SIG-M5 (cell line): ENCODE measurements around the gene SLPI.

Experiments used
- DNase-seq: peaks from one replicate; lab custom pipeline; 2025; lab: John Stamatoyannopoulos, UW

SLPI gene

DNA sequence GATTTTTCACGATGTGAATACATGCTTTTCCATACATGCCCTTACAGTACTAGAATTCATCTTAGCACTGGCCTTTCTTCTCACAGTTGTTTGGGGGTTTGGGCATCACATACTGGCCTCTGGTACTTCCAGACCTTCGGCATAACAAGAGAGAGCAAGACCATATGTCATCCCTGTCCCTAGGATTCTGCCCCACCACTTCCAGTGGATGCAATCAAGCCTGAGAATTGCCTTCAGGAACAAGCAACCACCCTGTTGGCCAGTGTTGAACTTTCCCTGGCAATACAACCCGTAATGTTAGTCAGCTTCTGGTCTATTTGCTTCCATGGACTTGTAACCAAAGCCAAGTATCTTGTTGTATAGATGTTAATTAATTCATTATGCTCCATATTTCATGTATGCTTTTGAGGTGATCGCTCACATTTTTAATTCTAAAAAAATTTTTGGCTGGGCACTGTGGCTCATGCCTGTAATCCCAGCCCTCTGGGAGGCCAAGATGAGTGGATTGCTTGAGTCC is 15.4 kb upstream of the SLPI start:
- DNase-seq, result no peak

DNA sequence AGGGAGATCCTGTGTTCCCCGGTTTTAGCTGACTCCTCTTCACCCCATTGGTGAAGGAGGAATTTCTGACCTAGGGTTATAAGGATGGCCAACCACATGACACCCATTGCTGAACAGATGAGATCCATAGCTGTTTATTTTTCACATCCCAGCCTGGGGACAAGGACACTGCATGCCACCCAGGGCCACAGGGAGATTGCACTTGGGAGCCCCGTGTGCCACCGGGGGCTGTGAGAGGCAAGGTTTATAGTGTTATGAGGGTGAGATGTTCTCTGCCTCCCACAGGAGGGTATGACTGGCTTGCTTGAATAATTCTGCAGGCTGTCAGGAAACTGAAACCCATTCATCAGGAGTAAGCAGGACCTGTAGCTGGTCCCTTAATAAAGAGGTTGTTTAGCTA is 14.7 kb upstream of the SLPI start:
- no peak for DNase-seq

DNA sequence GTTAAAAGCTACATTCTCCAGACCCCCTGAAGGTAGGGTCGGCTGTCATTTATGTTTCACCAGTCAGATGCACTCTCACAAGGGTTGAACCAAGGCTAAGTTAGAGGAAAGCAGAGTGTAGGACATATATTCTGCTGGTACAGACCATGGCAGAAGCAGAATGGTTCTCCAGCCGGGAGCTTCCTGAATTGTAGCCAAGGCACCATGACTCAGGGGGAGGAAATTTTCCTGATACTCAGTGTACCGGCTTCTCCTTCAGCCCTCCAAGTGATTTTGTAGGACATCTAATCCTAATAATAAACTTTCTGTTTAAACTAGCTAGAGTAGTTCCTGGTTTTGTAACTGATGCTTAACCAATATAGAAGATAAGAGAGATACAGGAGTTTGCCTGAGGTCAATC is 14.2 kb upstream of the SLPI start:
- no peak for DNase-seq

DNA sequence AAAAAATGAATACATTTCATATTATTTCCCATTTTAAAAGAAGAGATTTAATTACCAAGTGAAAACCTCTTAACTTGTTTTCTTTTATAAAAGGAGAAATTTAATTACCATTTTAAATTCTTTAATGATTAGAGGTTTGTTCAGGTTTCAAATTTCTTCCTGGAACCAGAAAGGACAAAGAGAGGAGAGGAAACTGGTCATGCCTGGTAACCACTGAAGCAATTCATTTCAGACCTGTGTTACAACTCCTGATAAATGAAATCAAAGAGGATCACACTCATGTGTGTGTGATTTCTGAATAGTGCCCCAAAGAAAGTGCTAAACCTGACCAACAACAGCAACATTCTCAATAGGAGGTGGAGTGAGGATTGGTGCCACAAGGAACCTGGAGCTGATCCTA is 12.6 kb upstream of the SLPI start:
- DNase-seq, result no peak

DNA sequence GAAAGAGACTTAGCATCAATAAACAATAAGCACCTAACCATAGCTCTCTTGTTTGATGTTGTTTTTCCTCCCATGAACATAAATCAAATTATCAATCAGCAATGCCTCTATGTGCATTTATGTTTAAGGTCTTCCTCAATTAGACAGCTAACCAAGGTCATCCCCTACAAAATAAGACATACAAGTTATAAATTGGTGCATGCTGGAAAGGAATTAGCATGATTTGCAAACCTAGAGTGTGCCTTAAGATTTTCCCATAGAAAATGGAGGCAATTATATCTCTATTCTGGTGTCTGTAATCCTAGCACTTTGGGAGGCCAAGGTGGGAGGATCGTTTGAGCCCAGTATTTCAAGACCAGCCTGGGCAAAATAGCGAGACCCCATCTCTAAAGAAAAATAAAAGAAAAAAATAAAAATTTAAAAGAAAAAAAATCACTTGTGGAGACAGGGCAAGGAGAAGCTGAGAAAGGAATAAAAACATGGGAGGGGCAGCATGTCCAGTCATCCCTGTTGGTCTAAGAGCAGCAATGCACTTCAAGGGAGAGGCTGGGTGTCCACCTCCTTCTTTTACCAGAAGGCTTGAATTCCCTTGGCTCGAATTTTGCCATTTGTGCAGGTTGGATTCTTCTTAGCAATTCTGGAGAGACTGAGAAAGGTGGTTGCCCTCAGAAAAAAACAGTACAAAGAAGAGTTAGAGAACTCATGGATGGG is 9.3 kb upstream of the SLPI start:
- DNase-seq, result no peak

DNA sequence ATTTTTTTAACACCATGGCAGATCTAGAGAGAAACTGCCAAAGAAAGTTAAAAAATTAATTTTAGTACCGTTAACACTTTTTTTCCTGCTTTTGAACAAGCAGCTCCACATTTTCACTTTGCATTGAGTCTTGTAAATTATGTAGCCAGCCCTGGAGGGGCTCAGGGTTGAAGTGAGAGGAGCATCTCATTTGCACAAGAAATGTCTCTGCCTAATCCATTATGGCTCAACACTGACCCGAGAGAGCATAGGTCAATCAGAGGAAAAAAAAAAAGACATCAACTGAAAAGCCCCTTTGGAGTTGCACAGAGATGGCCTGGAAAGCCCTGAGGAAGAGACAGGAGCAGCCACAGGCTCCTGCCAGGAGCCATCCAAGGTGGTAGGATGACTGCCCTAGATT is 4.3 kb upstream of the SLPI start:
- DNase-seq, result no peak

DNA sequence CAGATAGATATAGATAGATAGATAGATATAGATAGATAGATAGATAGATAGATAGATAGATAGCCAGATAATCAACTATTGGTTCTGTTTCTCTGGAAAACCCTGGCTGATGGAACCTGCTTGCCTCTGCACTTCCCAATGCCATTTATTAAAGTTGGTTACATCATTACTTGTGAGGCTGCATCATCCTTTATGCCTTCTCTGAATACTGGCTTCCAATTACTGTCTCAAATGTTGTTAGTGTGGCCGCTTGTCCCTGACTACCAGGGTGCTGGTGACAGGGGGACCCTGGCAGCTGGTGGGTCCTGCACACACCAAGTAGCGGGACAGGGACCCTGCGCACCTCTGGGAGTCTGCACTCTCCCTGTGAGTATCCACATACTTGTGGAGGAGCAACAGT is 3.9 kb upstream of the SLPI start:
- no peak for DNase-seq

DNA sequence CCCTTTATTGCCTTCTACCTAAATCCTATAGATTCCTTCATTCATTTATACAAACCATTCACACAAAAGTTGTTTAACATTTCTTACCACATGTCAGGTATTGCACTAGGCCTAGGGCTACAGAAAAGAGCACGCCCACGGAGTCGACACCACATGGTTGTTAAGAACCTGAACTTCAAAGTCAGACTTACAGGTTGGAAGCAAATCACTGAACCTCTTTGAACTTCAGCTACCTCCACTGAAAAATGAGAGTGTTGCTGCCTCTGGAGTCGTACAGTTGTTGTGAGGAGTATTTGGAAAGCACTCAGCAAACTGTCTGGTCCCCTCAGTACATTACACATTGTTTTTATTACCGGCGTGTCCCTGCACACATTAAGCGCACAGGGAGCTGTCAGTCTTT is 3.3 kb upstream of the SLPI start:
- DNase-seq, result no peak

DNA sequence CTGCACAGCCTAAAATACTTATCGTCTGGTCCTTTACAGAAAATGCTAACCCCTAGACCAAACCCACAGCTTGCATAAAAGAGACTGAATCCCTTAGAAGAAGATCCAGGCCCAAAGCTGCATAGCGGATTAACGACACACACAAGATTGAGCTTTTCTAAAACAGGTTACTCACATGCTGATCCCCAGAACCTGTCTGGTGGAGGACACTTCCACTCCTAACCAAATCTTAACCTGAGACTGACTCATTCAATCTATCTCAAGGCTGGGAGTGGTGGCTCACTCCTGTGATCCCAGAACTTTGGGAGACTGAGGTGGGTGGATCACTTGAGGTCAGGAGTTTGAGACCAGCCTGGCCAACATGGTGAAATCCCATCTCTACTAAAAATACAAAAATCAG is 2.8 kb upstream of the SLPI start:
- no peak for DNase-seq

DNA sequence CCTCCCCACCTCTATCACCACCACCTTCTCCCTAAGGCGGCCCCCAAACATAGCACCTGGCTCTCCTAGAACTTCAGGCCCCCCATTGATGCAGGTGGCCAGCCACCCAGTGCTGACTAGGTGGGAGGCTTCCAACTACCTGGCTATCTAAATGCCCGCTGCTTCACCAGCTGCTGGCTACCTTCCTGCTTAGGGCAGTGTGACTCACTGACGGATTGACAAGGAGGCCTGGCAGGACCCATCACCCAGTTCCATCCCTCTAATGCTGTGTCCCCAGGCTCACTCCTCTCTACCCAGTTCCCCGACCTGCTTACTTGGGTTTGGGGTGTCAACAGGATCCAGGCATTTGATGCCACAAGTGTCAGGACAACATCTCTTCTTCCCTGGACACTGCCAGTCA is 1.1 kb downstream of the SLPI start:
- no peak for DNase-seq

DNA sequence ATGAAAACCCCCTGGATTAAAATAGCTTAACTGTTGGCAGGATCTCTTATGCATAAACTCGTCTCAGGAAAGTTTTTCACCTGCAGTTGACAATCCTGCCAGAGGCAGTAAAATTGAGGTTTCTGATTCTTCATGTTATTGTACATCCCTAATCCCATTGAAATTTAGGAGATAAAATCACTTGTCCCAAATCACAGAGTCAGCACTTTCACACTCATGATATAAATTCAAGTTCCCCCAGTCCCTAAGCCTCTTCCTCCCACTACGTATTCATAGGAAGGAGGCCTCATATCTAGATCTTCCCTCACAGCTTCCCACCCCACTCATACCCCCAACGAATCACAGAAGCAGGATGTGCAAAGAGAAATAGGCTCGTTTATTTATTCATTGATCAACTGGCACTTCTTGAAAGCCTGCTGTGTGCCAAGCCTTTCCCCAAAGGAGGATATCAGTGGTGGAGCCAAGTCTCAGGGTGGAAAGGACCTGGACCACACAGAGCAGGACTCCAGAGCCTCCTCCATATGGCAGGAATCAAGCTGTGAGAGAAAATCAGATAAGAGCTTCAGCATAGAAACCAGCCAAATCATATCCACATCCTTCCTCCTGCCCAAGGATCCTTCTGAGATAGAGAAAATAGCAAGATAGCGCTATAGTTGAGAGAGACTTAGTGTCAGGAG is 2.3 kb downstream of the SLPI start:
- no peak for DNase-seq

DNA sequence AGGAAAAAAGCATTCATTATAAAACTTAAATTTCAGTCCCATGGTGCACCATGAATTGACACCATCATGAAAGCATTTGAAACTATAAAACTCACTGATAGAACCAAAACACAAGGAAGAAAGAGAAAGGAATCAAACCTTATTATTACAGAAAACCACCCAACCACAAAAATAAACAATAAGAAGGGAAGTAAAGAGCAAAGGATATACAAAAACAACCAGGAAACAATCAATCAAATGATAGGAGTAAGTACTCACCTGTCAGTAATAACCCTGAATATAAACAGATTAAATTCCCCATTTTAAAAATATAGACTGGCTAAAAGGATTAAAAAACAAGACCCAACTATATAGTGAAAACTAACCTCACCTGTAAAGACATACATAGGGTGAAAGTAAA is 5.8 kb downstream of the SLPI start:
- no peak for DNase-seq

DNA sequence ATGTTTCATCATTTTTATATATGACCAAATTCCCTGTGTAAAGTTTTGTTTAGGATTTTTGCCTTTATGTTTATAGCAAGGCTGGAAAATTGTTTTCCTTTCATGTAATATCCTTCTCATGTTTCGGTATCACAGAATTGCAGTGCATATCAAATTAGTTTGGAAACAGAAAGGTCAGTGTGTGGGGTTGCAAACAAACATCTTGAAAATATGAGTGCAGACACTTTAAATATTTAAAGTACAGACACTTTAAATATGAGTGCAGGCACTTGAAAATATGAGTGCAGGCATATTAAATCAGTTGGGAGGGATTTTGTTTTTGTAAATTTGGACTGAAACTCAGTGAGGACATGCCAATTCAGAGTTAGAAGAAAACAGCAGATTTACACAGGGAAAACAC is 6.5 kb downstream of the SLPI start:
- DNase-seq, result no peak

DNA sequence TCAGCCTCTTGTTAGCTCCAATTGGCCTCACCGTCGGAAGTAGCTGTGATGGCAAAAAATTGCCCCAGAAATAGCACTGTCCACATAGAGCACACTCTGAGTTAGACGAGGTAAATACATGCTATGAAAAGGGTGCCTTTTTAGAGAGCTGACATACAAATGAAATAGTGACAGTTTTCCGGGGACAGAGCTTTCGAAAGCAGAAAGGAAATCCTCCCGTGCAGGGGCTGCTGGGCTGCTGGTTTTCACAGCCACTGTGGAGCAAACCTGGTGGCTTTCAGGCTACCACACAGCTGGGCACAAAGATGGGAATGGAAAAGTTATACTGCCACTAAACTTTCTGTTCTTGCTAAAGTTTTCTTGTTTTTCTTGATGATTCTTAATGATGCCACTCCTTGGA is 8.3 kb downstream of the SLPI start:
- DNase-seq, result no peak

DNA sequence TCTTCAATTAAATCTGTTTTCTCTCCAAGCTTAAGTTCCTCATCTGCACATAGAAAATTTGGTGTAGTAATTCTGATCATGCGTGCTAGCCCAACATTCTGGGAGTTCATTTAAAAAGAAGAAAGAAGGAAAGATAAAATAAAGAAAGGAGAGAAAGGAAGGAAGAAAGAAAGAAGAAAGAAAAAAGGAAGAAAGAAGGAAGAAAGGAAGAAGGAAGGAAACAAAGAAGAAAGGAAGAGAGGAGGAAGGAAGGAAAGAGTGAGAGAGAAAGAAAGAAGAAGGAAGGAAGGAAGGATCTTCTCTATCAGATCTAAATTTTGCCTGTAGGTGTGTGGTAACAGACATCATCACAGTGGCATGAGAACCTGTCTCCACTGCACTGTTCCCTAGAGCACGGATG is 16.2 kb downstream of the SLPI start:
- no peak for DNase-seq

DNA sequence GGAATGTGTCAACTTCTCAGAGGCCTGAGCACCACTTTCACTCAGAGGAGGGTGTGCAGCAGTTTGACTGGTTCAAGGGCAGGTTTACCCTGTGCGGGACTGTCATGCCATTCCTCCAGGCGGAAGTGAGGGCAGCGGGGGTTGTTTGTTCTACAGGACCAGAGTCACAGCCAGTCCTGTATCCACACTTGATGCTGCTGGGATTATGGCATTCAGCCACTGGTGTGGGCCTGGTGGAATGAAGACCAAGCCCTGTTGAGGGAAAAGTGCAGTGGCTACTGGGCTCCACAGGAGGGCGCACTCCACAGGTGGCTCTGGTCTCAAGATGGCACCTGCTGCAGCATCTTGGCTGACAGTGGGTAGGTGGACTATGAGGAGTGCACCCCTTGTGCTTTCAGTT is 18.4 kb downstream of the SLPI start:
- DNase-seq, result no peak

DNA sequence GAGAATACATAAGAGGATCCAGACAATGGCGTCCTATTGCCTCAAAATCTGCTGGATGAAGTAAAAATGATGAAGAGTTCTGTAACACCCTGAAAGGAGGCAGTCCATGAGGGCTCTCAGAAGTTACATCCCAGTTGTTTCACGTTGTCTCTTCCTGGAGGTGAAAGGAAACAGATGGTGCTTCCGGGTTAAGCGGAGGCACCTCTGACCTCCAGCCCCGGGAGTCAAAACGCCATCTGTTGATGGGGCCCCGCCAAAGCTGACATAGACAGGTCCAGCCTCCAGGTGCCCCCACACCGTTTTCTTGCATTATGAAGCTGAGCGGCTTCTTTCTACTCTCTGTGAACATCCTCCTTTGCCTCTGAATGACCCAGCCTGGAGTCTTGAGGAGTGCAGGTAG is 23.7 kb downstream of the SLPI start:
- DNase-seq, result no peak

DNA sequence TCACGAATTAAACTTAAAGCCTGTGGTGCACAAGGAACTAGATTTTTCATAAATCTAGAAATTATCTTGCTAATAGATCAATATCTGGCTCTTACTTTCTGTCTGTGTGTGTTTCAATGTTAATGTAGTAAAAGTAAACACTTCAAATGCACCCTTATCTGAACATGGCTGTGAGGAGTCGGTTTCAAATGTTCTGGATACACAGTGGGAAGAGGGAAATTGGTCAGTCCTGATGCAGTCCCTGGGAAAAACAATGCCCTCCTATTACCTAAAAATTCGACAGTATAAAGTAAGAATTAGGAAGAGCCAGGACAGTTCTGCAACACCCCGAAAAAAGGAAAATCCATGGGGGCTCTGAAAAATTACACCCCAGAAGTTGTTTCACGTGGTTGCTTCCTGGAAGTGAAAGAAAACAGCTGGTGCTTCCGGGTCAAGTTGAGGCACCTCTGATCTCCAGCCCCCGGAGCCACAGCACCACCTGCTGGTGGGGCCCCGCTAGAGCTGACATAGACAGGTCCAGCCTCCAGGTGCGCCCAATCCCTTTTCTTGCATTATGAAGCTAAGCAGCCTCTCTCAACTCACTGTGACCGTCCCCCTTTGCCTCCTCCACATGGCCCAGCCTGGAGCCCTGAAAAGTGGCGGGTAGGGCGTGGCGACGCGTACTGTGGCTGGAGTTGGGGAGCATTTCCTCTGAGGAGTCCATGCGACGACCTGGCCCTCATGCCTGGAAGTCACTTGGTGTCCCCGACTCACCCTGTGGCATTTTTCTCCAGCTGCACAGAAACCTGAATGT is 24.9 kb downstream of the SLPI start:
- no peak for DNase-seq

DNA sequence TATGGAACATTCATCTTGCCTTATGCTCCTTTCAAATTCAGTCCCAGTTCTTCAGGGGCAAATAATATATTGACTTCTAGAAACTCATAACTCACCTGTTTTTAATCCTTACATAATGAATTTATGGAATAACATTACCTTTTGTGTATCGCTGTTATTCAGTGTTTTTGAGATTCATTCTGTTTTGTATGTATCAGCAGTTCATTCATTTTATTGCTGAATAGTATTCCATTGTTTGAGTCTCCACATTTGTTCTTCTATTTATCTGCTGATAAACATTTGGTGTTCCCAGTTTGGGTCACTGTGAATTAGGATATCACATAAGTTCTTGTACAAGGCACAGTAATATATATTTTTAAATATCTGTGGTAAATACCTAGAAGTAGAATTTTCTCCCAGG is 28.1 kb downstream of the SLPI start:
- no peak for DNase-seq

DNA sequence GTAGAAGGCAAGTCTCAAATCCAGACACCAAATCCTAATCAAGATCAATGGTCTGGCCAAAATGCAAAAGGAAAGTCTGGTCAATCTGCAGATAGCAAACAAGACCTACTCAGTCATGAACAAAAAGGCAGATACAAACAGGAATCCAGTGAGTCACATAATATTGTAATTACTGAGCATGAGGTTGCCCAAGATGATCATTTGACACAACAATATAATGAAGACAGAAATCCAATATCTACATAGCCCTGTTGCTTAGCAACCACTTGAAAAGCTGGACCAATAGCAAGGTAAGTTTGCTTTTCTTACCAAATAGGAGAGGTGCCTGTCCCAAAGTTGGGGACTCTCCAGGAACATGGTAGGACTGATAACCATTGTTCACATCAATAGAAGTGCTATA is 31.2 kb downstream of the SLPI start:
- no peak for DNase-seq

DNA sequence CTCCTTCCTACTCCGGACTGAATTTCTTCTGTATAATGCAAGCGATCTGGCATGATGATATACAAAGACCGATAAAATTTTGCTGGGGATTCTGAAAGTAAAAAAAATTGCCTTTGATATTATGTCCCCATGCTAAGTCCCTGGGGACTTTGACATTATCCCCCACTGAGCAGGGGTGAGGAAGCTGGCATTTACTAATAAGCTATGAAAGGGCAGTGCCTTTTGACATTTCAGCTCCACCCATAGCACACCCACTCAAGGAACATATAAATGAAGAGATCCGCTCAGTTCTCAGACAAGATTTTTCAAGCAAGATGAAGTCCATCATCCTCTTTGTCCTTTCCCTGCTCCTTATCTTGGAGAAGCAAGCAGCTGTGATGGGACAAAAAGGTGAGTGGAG is 33.3 kb downstream of the SLPI start, which contains the start of gene SEMG2:
SEMG2 (plus strand) TSS at position 298 of the 400 bp plus-strand sequence; CDS start at position 315, 17 bp downstream.
- DNase-seq, result no peak

DNA sequence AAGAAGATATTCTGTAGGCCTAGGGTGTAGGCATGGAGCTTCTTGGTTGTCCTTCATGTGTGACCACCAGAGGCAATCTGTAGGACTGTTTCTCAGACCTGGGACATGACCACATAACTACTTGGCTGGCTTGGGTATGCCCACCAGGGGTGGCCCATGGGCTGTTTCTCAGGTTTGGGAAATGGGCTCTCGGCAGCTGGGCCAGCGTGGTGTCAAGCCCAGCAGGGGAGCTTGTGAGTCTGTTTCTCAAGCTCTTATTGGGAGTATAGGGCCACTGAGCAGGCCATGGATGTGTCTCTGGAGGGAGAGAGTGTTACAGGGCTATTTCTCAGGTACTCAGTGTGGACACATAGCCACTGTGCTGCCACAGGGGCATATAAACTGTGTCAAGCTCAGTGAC is 35.7 kb downstream of the SLPI start:
- no peak for DNase-seq

DNA sequence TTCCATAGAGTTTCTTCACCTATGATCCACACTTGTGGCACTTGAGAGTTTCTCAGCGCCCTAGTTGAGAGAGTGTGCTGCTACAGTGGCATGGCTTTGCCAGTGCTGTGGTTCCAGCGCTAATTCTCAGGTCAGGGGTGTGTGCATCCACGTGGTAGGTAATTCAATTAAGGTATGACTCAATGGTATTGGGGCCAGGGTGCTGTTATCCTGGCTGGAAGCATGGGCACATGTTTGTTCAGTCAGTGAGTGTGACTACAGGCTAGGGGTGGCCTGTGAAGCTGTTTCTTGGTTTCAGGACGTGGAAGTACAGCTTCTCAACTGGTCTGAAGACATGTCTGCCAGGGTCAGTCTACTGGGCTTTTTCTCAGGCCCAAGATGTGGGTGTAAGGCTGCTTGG is 36.2 kb downstream of the SLPI start:
- no peak for DNase-seq
